ENCODE measurements around the gene ASCL5.

The ASCL5 gene

GRCh38 chr1:201153474-201154388 is 26.7 kb upstream of the ASCL5 start:
- DNase-seq (ENCODE audit: low read depth in 2 of 2), result no peak

GRCh38 chr1:201149400-201149799 is 22.4 kb upstream of the ASCL5 start:
- DNase-seq (ENCODE audit: low read depth in 2 of 2), result no peak

- DNase-seq (ENCODE audit: low read depth in 2 of 2), result no peak
Observed at GRCh38 chr1:201147396-201148015, 20.5 kb upstream of the ASCL5 start.

GRCh38 chr1:201146626-201147390 is 19.8 kb upstream of the ASCL5 start:
- no peak for DNase-seq (ENCODE audit: low read depth in 2 of 2)

GRCh38 chr1:201145816-201146215 is 18.8 kb upstream of the ASCL5 start:
- DNase-seq (ENCODE audit: low read depth in 2 of 2), result no peak

- no peak for DNase-seq (ENCODE audit: low read depth in 2 of 2)
Observed at GRCh38 chr1:201145132-201145531, 18.1 kb upstream of the ASCL5 start.

GRCh38 chr1:201144701-201145100 is 17.7 kb upstream of the ASCL5 start:
- DNase-seq (ENCODE audit: low read depth in 2 of 2), result no peak

GRCh38 chr1:201143726-201144635 is 17.0 kb upstream of the ASCL5 start:
- no peak for DNase-seq (ENCODE audit: low read depth in 2 of 2)

GRCh38 chr1:201142849-201143725 is 16.1 kb upstream of the ASCL5 start:
- no peak for DNase-seq (ENCODE audit: low read depth in 2 of 2)

- no peak for DNase-seq (ENCODE audit: low read depth in 2 of 2)
Observed at GRCh38 chr1:201142011-201142848, 15.2 kb upstream of the ASCL5 start.

- no peak for DNase-seq (ENCODE audit: low read depth in 2 of 2)
Observed at GRCh38 chr1:201141418-201141817, 14.4 kb upstream of the ASCL5 start.

GRCh38 chr1:201140941-201141260 is 13.9 kb upstream of the ASCL5 start:
- no peak for DNase-seq (ENCODE audit: low read depth in 2 of 2)

- DNase-seq (ENCODE audit: low read depth in 2 of 2), result no peak
Observed at GRCh38 chr1:201140235-201140940, 13.4 kb upstream of the ASCL5 start.

GRCh38 chr1:201139756-201140155 is 12.8 kb upstream of the ASCL5 start:
- DNase-seq (ENCODE audit: low read depth in 2 of 2), result no peak

GRCh38 chr1:201139306-201139705 is 12.3 kb upstream of the ASCL5 start:
- no peak for DNase-seq (ENCODE audit: low read depth in 2 of 2)

GRCh38 chr1:201138311-201138840 is 11.4 kb upstream of the ASCL5 start:
- no peak for DNase-seq (ENCODE audit: low read depth in 2 of 2)

GRCh38 chr1:201137579-201138310 is 10.8 kb upstream of the ASCL5 start:
- DNase-seq (ENCODE audit: low read depth in 2 of 2), result no peak

- DNase-seq (ENCODE audit: low read depth in 2 of 2), result no peak
Observed at GRCh38 chr1:201137024-201137392, 10.0 kb upstream of the ASCL5 start.

Measured in stimulated activated CD4-positive, alpha-beta T cell treated with anti-CD3 and anti-CD28 coated beads, Interleukin-15, amount 100 ng/mL, for 48 hours (primary cell).